ENCODE measurements around the gene ZNF101. TPM values are rescaled to one million over a fixed set of nuclear protein-coding genes. Genes with fewer than 3 reads are reported as not detected.

Gene ZNF101
- total RNA-seq, result 8.9 and 9.2 TPM in 2 replicates

DNA sequence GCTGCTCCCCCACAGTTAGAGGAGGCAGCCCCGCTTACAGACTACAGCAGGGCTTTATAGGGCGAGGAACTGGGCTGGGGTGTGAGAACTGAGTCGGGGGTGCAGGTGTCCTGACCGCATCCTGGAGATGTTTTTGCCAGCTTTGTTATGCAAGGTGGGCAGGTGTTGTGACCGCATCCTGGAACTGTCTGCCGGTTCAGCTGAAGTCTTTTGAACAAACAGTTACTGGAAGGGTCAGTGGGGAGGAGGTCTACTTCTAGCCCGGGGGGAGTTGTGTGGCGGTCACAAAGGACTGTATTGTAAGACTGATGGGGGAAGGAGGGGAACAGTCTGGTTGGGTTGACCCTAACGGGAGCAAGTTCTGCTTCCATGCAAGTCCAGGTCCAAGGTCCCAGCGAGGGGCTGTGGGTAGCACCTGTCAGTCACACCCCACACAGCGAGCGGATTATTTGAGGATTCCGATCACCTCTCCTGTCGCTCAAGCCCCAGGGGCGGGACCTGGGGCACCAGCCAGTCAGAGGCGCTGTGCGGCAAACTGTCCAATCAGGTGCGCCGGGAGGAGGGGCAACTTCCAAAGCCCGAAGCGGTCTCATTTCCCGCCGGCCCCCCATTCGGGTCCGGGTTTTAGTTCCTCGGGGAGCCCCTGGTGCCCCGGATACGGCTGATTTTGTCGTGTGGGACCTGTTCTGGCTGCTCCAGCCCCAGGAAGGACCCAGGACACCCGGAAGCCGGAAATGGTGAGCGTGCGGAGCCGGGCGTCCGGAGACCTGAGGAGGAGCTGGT is at the start of gene ZNF101:
TSS of gene ZNF101 (plus strand) at position 610 of the 783 bp plus-strand sequence. CDS start at position 735, 125 bp downstream.

GRCh38 chr19:19627621-19628500 is 40.8 kb upstream of the ZNF101 start, which contains the start of gene LPAR2:
Gene LPAR2, minus strand, starts transcription at chr19:19628220. Its CDS starts 945 bp downstream, at chr19:19627275.

GRCh38 chr19:19643158-19644053 is 25.2 kb upstream of the ZNF101 start, which contains the start of gene GMIP:
Gene GMIP, minus strand, starts transcription at chr19:19643657. Its CDS starts 128 bp downstream, at chr19:19643529.

DNA sequence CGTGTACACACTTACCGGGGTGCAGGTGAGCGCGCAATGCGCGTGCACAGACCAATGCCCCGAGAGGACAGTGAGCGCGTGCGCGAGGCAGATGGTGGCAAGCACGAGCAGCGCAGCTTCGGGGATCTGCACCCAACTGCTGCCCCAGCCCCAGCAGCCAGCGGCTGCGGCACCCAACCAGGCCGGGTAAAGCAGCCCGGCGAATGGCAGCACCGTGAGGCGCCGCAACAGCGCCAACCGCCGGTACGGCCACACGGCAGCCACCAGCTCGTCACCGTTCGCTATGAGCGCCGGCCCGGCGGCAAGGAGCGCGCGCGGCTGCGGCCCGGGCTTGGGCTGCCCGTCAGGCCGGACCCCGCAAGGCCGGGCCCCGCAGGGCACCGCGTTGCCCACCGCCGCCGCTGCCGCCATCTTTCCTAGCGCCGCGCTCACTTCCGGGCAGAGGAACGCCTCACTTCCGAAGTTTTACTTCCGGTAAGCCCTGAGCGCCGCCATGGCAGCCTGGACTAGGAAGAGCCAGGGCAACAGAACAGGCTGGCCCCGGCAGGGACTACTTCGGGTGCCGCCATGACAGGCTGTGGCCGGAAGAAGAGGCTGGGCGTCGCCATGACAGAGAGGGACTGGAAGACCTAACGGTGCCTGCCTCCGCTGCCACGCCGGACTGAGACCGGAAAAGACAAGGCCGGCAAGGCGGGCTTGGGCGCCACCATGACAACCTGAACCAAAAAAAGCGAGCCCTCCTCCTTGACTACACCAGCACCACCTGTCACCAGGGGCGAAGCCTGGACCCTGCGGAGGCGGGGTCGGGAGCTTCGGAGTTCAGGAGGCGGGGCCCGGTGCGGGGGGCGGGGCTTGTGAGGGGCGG is 5.2 kb upstream of the ZNF101 start, which contains the start of gene ATP13A1:
TSS of gene ATP13A1 (minus strand) at position 421 of the 865 bp plus-strand sequence. CDS start at position 411, 10 bp downstream.

DNA sequence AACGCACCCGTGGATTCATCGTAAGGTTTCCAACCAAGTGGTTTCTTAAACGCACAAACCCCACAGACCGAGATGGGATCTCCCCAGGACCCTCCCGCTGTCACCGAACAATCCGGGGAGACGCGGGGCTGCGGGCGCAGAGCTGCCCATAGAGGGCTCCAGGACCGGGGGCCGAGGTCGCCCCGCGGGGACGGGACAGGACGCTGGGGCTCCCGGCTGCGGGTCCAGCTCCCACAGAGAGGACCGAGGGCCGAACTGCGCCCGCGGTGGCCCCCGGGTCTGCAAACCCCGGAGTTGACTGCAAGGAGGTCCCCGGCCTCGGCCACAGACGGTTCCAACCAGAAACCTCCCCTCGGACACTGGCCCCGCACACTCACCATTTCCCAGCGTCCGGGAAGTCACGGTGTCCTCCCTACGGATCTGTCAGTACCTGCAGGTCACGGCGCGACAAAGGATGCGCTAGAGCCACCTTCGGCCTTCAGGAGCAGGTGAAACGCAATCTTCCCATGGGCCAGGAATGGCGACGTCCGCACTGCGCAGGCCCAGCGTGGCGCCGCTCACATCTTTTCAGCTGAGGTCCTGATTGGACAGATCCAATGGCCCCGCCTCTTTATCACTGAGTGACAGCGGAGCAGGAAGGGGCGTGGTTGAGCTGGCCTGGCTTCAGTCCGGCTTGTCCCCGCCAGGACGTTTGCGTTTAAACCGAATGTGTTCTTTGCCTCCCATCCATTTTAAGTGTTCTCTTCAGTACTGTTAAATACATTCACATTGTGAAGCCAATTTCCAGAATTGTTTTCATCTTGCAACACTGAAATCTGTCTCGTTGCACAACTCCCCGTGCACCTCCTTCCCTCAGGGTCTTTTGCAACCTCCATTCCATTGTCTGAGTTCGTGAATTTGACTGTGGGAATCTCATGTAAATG is 64.2 kb downstream of the ZNF101 start, which contains the start of gene ZNF14:
TSS of gene ZNF14 (minus strand) at position 534 of the 923 bp plus-strand sequence. CDS start at position 380, 154 bp downstream.

Other genes starting within 250 kb of the ZNF101 start
- 0.45 and 1.0 TPM in 2 replicates for gene TSSK6, start 153.3 kb upstream of the ZNF101 start, total RNA-seq
- 261 and 295 TPM in 2 replicates for gene NDUFA13, start 152.6 kb upstream of the ZNF101 start, total RNA-seq
- gene YJEFN3, start 139.9 kb upstream of the ZNF101 start, total RNA-seq, result 0.18 and 0.38 TPM in 2 replicates
- under 0.01 and 0.19 TPM in 2 replicates for gene CILP2, start 130.6 kb upstream of the ZNF101 start, total RNA-seq
- gene PBX4, start 50.2 kb upstream of the ZNF101 start, total RNA-seq, result not detected in 2 replicates
- 0.47 and 0.54 TPM in 2 replicates for gene LPAR2, start 40.6 kb upstream of the ZNF101 start, total RNA-seq
- gene GMIP, start 25.2 kb upstream of the ZNF101 start, total RNA-seq, result 7.0 and 7.9 TPM in 2 replicates
- gene ATP13A1, start 5.2 kb upstream of the ZNF101 start, total RNA-seq, result 26.0 and 30.7 TPM in 2 replicates
- 3.4 and 4.6 TPM in 2 replicates for gene ZNF14, start 64.3 kb downstream of the ZNF101 start, total RNA-seq
- gene ZNF506, start 152.9 kb downstream of the ZNF101 start, total RNA-seq, result 0.45 and 7.1 TPM in 2 replicates
- 0.36 and 3.3 TPM in 2 replicates for gene ZNF253, start 197.0 kb downstream of the ZNF101 start, total RNA-seq
- 1.6 and 6.5 TPM in 2 replicates for gene ZNF93, start 232.1 kb downstream of the ZNF101 start, total RNA-seq